HL-60 (cell line): ENCODE measurements around the gene RASL10A.
A peak's percentile ranks its signal among the peaks of the same experiment; 100 is the strongest.
"Not testable (repeated sequence)": the region's sequence is repeated elsewhere in the genome, so short reads cannot be mapped to it uniquely, and the experiment has no call there.

Experiments
- DNase-seq, 2 experiments: peaks; one replicate each; pipeline ENCODE4 v3.0.0-alpha.2; 2010 to 2020; ENCODE audit warnings: low read depth in 1 of 2, low spot score in 1 of 2
- H3K27ac ChIP-seq: fragments of 250-450 bp; sonication (Bioruptor Pico); replicated peaks from 2 replicates; pipeline ENCODE4 v1.5.1; 2020; ENCODE audit warnings: mild to moderate bottlenecking, moderate library complexity
- H3K27me3 ChIP-seq: fragments of 250-450 bp; sonication (Bioruptor Pico); 2 replicates; pipeline ENCODE4 v1.5.1; 2021; ENCODE audit warnings: mild to moderate bottlenecking, moderate library complexity; ENCODE audit not compliant: insufficient read depth, poor library complexity, severe bottlenecking
- H3K4me3 ChIP-seq: replicated peaks from 2 replicates; pipeline ENCODE4 v1.5.1; 2011; ENCODE audit warnings: mild to moderate bottlenecking, control low read depth, low read length; ENCODE audit not compliant: insufficient read depth
- CTCF ChIP-seq: IDR thresholded peaks from one replicate; pipeline ENCODE4 v1.5.1; 2011; ENCODE audit warnings: low read length, control low read depth, inconsistent platforms; ENCODE audit not compliant: insufficient read depth
- GABPA ChIP-seq: IDR thresholded peaks from 2 replicates; pipeline ENCODE4 v1.6.1; 2012; ENCODE audit warnings: low read depth
- POLR2AphosphoS5 ChIP-seq: IDR thresholded peaks from 2 replicates; pipeline ENCODE4 v1.6.1; 2012; ENCODE audit warnings: low read depth
- REST ChIP-seq: IDR thresholded peaks from 2 replicates; pipeline ENCODE4 v1.6.1; 2012; ENCODE audit warnings: low read depth; ENCODE audit not compliant: insufficient replicate concordance
- SPI1 ChIP-seq: IDR thresholded peaks from 2 replicates; pipeline ENCODE4 v1.6.1; 2012; ENCODE audit warnings: low read depth, mild to moderate bottlenecking, borderline replicate concordance
- long read RNA-seq: library from polyadenylated mRNA; unstranded; transcript quantifications from one replicate; pipeline ENCODE4 v2.0.0, GENCODE V29; 2020

Gene RASL10A
- long read RNA-seq = 0 reads

- H3K27ac ChIP-seq = no peak within 1 kb of the TSS
- H3K27me3 ChIP-seq = peaks cover 40% of the 10 kb centered on the region
- no peak within 1 kb of the TSS for H3K4me3 ChIP-seq
- TF ChIP-seq POLR2AphosphoS5 (no peak), SPI1 (no peak), GABPA (no peak), REST (no peak), CTCF (no peak)
- no peak for DNase-seq
Observed at GRCh38 chr22:29315286-29316140, at the start of gene RASL10A. Gene RASL10A (minus strand): TSS chr22:29315697. CDS start chr22:29315246, 451 bp downstream.

- DNase-seq = peak in 1 of 2 experiments; percentile 14
- no peak overlapping the region for H3K4me3 ChIP-seq
- H3K27me3 ChIP-seq = no peaks in the 10 kb centered on the region
- no peak for TF ChIP-seq GABPA
- no peak for TF ChIP-seq CTCF
- no peak for TF ChIP-seq REST
- no peak for TF ChIP-seq POLR2AphosphoS5
- TF ChIP-seq SPI1 = no peak
- H3K27ac ChIP-seq = no peak overlapping the region
Observed at GRCh38 chr22:29359469-29359868, 44.0 kb upstream of the RASL10A start.

- DNase-seq, H3K27ac ChIP-seq, H3K27me3 ChIP-seq, H3K4me3 ChIP-seq: not testable (repeated sequence)
Observed at GRCh38 chr22:29357193-29357890, 41.8 kb upstream of the RASL10A start.

GRCh38 chr22:29353860-29354259, 38.4 kb upstream of the RASL10A start:
- H3K27ac ChIP-seq = no peak overlapping the region
- no peak for TF ChIP-seq GABPA
- TF ChIP-seq POLR2AphosphoS5 = no peak
- TF ChIP-seq REST = no peak
- no peak for TF ChIP-seq CTCF
- TF ChIP-seq SPI1 = no peak
- H3K27me3 ChIP-seq = no peaks in the 10 kb centered on the region
- no peak overlapping the region for H3K4me3 ChIP-seq
- no peak for DNase-seq
